ENCODE measurements around the gene LEKR1.

LEKR1 gene

GRCh38 chr3:157056035-157056434 is 229.9 kb downstream of the LEKR1 start:
- TF ChIP-seq FOXP2 (optimal IDR thresholded peaks at IDR 0.05; ENCODE audit: borderline replicate concordance, extremely low read depth, extremely low read length, insufficient read depth) (no peak), SIN3A (IDR thresholded peaks at IDR 0.05; ENCODE audit: borderline replicate concordance, insufficient read depth, low read length) (no peak), POLR2AphosphoS5 (IDR thresholded peaks at IDR 0.05; ENCODE audit: low read depth, low read length) (no peak), TAF1 (IDR thresholded peaks at IDR 0.05; ENCODE audit: borderline replicate concordance, insufficient read depth, low read length) (no peak), REST (IDR thresholded peaks at IDR 0.05; ENCODE audit: insufficient read depth in 1 of 2, low read depth in 2 of 2, low read length in 2 of 2) (no peak)

- TF ChIP-seq TAF1 (IDR thresholded peaks at IDR 0.05; ENCODE audit: borderline replicate concordance, insufficient read depth, low read length) (no peak), POLR2AphosphoS5 (IDR thresholded peaks at IDR 0.05; ENCODE audit: low read depth, low read length) (no peak), SIN3A (IDR thresholded peaks at IDR 0.05; ENCODE audit: borderline replicate concordance, insufficient read depth, low read length) (no peak), REST (IDR thresholded peaks at IDR 0.05; ENCODE audit: insufficient read depth in 1 of 2, low read depth in 2 of 2, low read length in 2 of 2) (no peak), FOXP2 (optimal IDR thresholded peaks at IDR 0.05; ENCODE audit: borderline replicate concordance, extremely low read depth, extremely low read length, insufficient read depth) (no peak)
These were observed 232.4 kb downstream of the LEKR1 start for GRCh38 chr3:157058392-157059071.

- TF ChIP-seq REST (IDR thresholded peaks at IDR 0.05; ENCODE audit: insufficient read depth in 1 of 2, low read depth in 2 of 2, low read length in 2 of 2): no peak
These were observed 233.0 kb downstream of the LEKR1 start for GRCh38 chr3:157059181-157059580.

GRCh38 chr3:157059661-157060060 is 233.5 kb downstream of the LEKR1 start:
- TF ChIP-seq REST (IDR thresholded peaks at IDR 0.05; ENCODE audit: insufficient read depth in 1 of 2, low read depth in 2 of 2, low read length in 2 of 2) (no peak), SIN3A (IDR thresholded peaks at IDR 0.05; ENCODE audit: borderline replicate concordance, insufficient read depth, low read length) (no peak), FOXP2 (optimal IDR thresholded peaks at IDR 0.05; ENCODE audit: borderline replicate concordance, extremely low read depth, extremely low read length, insufficient read depth) (no peak), TAF1 (IDR thresholded peaks at IDR 0.05; ENCODE audit: borderline replicate concordance, insufficient read depth, low read length) (no peak), POLR2AphosphoS5 (IDR thresholded peaks at IDR 0.05; ENCODE audit: low read depth, low read length) (no peak)

- no peak for TF ChIP-seq REST (IDR thresholded peaks at IDR 0.05; ENCODE audit: insufficient read depth in 1 of 2, low read depth in 2 of 2, low read length in 2 of 2)
- no peak for TF ChIP-seq TAF1 (IDR thresholded peaks at IDR 0.05; ENCODE audit: borderline replicate concordance, insufficient read depth, low read length)
- TF ChIP-seq SIN3A (IDR thresholded peaks at IDR 0.05; ENCODE audit: borderline replicate concordance, insufficient read depth, low read length): no peak
- TF ChIP-seq FOXP2 (optimal IDR thresholded peaks at IDR 0.05; ENCODE audit: borderline replicate concordance, extremely low read depth, extremely low read length, insufficient read depth): no peak
- TF ChIP-seq POLR2AphosphoS5 (IDR thresholded peaks at IDR 0.05; ENCODE audit: low read depth, low read length): no peak
These were observed 235.1 kb downstream of the LEKR1 start for GRCh38 chr3:157061265-157061664.

Measured in PFSK-1 (cell line).